ENCODE results near the gene CNST.
"Not testable (repeated sequence)": the region's sequence is repeated elsewhere in the genome, so short reads cannot be mapped to it uniquely, and the experiment has no call there.

Gene CNST

GRCh38 chr1:246588159-246588721, 22.0 kb downstream of the CNST start:
- no peak for DNase-seq

GRCh38 chr1:246589919-246590318, 23.7 kb downstream of the CNST start:
- not testable (repeated sequence) for DNase-seq

- no peak for DNase-seq
Observed at GRCh38 chr1:246591047-246591446, 24.8 kb downstream of the CNST start.

GRCh38 chr1:246591504-246591903, 25.2 kb downstream of the CNST start:
- DNase-seq = no peak

- DNase-seq = no peak
Observed at GRCh38 chr1:246591958-246592357, 25.7 kb downstream of the CNST start.

DNA sequence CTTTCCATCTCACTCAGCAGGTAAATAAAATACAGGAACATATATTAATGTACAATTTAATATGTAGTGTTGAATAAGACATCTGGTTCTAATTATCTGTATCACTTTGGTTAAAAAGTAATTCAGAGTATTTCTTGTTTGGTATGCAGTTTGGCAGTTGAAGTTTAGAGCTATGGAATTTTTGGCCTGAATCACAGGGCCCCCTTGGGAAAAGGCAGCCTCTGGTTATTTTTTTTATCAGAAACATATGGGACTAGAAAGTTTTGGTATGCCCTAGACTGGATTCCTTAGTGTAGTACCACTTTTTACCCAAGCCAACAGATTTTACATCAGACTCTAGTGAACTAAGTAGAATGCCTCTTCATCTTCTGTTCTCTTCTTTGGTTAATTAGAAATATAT, 26.4 kb downstream of the CNST start:
- DNase-seq = no peak

DNA sequence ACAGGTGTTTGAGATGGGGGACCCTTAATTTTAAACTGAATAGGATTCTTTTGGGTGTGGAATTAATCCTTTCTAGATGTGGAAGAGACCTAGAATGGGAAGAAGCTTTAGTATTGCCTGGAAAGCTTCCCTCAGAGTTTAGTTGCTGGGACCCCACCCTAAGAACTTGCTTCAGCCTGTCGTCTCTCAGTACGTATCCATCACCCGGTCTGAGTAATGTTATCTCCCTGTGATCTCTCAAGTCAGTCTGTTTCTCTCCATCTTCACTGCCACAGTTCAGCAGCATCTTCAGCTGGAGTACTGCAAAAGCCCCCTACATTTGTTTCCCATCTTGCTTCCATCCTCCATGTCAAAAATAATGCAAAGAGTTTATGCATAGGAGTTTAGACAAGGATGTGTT, 28.9 kb downstream of the CNST start:
- no peak for DNase-seq

- no peak for DNase-seq
Observed at GRCh38 chr1:246597340-246597739, 31.1 kb downstream of the CNST start.

DNA sequence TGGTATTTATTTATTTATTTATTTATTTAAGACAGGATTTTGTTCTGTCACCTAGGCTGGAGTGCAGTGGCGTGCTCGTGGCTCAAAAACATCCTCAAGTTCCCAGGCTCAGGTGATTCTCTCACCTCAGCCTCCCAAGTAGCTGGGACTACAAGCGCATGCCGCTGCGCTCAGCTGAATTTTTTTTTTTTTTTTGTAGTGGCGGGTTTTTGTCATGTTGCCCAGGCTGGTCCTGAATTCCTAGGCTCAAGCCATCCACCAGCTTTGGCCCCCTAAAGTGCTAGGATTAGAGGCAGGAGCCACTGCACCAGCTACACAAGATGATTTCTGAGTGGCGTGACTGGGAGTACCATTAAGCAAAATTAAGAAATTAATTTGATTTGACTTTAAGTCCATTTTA, 31.7 kb downstream of the CNST start:
- no peak for DNase-seq

GRCh38 chr1:246599315-246599714, 33.1 kb downstream of the CNST start:
- DNase-seq = no peak

- DNase-seq = no peak
Observed at GRCh38 chr1:246600579-246600978, 34.3 kb downstream of the CNST start.

DNA sequence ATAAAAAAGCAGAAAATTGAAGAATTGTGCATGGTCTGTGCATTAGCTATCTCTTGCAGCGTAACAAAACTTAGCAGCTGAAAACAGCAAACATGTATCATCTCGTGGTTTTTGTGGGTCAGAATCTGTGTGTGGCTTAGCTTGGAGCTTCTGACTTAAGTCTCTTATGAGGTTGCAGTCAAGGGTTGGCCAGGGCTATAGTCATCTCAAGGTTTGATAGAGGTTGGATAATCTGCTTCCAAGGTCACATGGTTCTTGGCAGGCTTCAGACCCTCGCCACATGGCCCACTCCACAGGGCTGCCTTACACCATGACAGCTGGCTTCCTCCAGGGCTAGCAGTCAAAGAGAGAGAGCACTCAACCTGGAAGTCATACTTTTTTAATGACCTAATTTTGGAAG, 35.9 kb downstream of the CNST start:
- DNase-seq = no peak

DNA sequence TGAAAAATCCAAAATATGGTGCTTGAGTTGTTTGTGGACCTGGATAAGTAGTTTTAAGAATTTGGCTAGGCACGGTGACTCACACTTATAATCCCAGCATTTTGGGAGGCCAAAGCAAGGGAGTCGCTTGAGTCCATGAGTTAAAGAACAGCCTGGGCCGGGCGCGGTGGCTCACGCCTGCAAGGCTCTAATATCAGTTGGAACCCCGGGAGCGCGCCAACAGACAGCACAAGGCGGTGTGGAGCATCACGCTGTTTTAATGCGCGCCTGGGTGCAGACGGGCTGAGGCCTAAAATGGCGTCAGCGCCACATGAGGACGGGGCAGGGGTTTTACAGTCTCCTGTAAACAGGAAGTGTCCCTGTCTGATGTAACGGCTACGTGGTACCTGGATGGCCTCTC, 39.0 kb downstream of the CNST start:
- not testable (repeated sequence) for DNase-seq

- DNase-seq = peak; percentile 69
Observed at GRCh38 chr1:246607462-246607861, 41.2 kb downstream of the CNST start.

DNA sequence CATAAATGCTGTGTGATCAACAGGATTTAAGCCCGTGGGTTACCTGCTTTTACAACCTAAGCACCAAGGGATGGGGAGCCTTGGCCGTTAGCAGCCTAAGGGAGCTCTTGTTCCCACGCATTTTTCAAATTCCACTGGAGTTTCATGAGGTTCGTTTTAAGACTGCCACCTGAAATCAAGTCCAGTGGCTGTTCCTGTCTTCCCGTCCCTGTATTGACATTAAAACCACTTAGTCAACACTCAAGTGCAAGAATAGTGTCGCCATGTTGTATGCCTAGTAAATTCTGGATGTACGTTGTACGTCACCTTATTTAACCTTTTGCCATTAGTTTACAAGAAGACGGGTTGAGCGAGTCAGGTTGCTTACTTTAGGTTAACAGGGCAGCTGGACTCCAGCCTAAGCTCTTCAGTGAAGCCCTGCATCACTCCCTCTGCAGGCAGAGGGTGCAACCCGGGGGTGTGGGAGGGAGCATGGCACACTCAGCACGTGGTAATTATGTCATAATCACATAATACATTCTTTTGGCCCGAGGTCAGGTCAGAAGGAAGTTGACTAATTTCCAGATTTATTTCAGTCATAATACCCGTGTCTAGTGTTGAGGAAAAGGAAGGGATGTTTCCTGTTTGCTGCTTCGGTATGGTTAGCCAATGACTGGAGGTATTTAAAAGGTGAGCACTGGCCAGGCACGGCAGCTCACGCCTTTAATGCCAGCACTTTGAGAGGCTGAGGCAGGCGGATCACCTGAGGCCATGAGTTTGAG, 42.5 kb downstream of the CNST start:
- peak; percentile 41 for DNase-seq

DNA sequence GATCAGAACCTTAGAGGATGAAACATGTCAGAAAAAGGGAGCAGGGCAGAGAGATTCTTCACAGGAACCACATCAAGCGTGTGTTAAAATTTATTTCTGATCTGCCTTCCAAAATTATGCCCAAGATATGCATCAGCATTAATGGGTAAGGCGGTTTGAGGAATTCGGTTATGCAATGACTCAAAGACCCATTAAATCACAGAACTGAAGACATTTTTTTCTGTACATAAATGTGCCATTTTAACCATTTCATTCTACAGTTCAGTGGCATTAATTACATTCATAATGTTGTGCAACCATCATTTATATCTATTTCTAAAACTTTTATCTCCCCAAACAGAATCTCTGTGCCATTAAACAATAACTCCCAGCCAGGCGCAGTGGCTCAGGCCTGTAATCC, 43.4 kb downstream of the CNST start:
- DNase-seq = no peak

GRCh38 chr1:246613096-246613758, 47.0 kb downstream of the CNST start:
- no peak for DNase-seq

- DNase-seq = no peak
Observed at GRCh38 chr1:246617156-246617555, 50.9 kb downstream of the CNST start.

DNA sequence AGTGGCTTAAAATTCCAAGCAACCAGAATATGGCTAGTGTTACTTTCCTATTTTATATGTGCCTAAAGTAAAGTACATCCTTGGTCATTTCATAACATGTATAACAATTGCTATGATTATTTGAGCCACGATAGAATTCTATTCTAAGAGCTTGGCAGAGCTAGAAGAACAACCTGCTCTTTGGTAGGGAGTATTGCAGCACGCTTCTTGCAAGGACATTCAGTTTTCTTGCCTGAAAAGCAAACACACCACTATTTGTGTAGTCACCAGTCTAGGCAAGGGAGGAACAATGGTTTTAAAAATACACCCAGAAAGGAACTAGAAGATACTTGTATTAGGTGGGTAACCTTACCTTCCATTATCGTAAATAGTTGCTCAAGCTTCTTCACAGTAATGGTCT, 51.5 kb downstream of the CNST start:
- DNase-seq = no peak

DNA sequence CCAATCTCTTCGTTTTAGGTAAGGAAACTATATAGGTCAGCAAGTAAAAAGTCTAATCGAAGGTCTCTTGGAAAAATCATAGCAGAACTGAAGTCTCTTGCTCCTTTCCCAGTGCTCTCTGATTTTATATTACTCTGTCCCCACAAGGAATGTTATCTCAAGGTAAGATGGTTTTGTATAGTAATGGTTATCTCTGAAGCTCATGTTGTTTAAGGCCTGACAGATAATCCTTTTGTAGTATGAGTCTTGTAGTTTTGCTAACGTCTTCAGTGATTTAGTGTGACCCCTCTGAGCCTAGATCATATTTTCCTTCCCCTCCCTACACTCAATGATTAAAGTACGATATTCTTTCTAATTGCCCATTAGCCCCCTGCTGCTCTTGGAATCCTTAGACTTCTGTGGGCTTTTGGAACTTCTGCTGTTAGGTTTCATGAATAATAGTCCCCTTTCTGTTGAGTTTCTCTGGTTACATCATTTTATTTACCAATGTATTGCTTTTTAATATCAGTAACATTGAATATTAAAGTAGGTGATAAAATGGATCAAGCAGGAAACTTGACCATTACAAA, 52.1 kb downstream of the CNST start:
- no peak for DNase-seq

DNA sequence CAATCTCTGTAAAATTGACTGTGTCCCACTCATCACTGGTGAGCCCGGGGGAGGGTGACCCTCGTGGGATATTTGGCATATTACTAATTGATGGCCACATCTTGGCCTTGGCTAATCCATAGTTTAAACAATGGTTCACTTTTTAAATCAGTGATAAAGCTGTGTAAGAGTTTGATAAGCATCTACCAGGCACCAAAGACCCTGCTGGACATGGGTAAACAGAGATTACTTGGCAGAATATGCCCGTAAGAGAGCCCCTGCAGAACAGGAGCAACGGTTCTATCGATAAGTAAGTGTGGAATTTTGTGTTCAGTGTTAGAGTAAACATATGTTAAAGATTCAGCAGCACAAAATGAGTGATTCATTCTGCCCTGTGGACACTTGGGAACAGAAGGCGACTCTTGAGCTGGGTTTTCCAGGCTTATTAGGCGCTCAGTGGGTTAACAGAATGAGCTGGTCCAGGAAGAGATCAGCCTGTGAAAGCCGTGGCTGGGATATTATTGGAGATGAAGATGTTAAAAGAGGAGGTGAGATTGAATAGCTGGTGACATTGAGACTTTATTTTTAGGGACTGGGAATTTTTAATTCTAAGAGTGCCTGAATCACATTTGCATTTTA, 55.9 kb downstream of the CNST start:
- no peak for DNase-seq

GRCh38 chr1:246624091-246624490, 57.8 kb downstream of the CNST start:
- no peak for DNase-seq

DNA sequence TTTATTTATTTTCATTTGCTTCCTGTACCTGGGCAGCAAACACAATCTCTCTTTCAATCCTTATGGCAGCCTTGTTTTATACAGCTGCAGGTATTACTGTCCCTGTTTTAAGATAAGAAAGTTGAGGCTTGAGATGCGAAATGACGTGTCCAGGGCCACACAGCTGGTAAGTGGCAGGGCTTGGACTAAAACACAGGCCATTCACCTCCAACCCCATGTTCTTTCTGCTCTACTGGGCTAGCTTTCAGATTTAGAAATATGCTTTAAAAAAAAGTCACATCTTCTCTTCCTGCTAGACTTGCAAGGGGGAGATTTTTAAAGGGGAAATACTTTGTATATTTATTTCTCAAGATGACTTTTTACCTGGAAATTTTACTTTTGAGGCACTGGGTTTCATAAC, 62.8 kb downstream of the CNST start:
- DNase-seq = no peak

DNA sequence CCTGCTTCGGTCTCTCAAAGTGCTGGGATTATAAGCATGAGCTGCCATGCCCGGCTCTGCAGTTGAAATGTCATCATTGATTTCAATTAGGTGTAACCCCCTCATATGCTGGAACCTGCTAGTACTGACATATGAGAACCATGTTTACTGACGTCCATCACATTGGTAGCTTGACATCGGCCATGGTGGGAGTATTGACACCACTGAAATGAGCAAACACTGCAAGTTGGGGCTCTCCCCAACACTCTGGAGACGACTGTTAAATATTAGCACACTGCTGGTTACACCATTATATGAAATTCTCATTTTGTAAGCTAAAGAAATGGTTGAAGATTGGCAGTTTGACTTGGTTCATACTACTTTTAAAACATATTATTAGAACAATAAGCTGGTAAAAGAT, 63.7 kb downstream of the CNST start:
- no peak for DNase-seq

Data from SHP77 treated with DMSO at 0.1 percent for 48 hours (cell line).